Transverse colon (tissue), 4 donors: ENCODE measurements around the gene HPGDS.

Experiments used
- CTCF ChIP-seq, 5 experiments: fragments of 200-600 bp in 3 of 5; fragments of 450-650 bp in 2 of 5; sonication (generic) in 3 of 5; IDR thresholded peaks; 1 replicate in 2 of 5; 2 replicates in 3 of 5; pipeline ENCODE4 v1.5.1; 2016 to 2017; ENCODE audit warnings: antibody characterized with exemption in 5 of 5, inconsistent platforms in 3 of 5, mild to moderate bottlenecking in 2 of 5, moderate library complexity in 1 of 5
- EP300 ChIP-seq: sonication (generic); formaldehyde crosslinking; IDR thresholded peaks from one replicate; pipeline ENCODE4 v1.6.1; 2017; ENCODE audit warnings: antibody characterized with exemption, low read depth
- POLR2A ChIP-seq: fragments of 450-650 bp; IDR thresholded peaks from one replicate; pipeline ENCODE4 v1.6.1; 2016; ENCODE audit warnings: antibody characterized with exemption, mild to moderate bottlenecking, moderate library complexity
- POLR2AphosphoS5 ChIP-seq, 3 donors: sonication (generic); formaldehyde crosslinking; IDR thresholded peaks; one replicate each; pipeline ENCODE4 v1.6.1; 2016; ENCODE audit warnings: antibody characterized with exemption in 3 of 3

DNA sequence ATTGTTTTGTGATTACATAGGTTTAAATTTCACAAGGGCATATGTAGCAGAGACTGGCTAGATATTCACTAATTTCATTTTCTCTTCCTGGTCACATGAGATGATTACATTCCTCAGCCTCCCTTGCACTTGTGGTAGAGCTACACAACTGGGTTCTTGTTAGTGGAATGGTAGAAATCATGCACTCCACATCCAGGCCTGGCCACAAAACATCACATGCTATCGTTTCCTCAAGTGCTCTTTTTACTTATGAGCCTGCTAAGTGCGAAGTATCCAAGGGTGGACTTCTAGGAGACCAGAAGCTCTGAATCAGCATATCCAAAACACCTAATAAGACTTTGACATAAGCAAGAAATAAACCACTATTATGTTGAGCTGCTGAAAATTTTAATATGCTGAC, 26.4 kb upstream of the HPGDS start:
- no peak for TF ChIP-seq CTCF (IDR thresholded peaks at IDR 0.05)
- no peak for TF ChIP-seq POLR2AphosphoS5 (IDR thresholded peaks at IDR 0.05)
- TF ChIP-seq POLR2A, result no peak
- no peak for TF ChIP-seq EP300
